T-helper 22 cell (primary cell): ENCODE data around the gene PTPRF.
"Not testable (repeated sequence)": the region's sequence is repeated elsewhere in the genome, so short reads cannot be mapped to it uniquely, and the experiment has no call there.

ENCODE experiments used
- DNase-seq: peaks from one replicate; pipeline ENCODE4 v3.0.0-alpha.2; 2020; ENCODE audit warnings: low read depth

The PTPRF gene

GRCh38 chr1:43530483-43531106 is at the start of gene PTPRF:
Gene PTPRF, plus strand, starts transcription at chr1:43530883. Its CDS starts 14,193 bp downstream, at chr1:43545076.
- DNase-seq = no peak

DNA sequence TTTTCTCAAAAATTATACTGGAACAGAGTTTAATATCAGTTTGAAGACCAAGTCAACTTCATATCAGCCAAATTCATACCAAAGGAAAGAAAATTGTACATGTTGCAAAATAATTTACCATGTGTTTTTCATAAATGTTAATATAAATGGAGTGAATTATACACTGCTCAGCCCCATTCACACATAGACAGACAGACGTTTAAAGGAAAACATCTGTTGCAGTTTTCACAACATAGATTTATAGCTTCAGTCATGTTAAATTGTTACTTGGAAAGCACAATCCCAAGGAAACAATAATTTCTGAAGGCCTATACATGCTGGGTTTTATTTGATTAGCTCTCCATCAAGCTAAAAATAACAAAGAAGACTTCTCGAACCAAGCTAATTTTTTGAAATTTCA is 49.2 kb upstream of the PTPRF start:
- DNase-seq = no peak

DNA sequence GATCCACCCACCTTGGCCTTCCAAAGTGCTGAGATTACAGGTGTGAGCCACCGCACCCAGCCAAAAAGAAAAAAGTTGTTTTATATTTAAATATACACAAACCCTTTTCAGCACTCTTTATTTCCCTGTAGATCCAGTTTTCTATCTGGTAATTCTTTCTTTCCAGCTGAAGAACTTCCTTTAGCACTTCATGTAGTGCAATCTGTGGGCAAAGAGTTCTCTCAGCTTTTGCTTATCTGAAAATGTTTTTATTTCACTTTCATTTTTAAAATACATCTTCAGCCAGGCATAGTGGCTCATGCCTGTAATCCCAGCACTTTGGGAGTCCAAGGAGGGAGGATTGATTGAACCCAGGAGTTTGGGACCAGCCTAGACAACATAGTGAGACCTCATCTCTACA is 48.5 kb upstream of the PTPRF start:
- no peak for DNase-seq

DNA sequence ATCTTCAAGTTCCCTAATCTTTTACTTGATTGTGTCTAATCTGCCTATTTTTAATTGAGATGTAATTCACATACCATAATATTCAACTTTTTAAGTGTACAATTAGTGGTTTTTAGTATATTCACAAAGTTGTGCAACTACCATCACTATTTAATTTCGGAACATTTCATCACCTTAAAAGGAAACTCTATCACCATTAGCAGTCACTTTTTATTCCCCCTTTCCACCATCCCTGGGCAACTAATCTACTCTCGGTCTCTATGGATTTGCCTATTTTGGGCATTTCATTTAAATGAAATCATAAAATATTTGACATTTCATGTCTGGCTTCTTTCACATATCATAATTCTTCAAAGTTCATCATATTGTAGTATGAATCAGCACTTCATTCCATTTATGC is 46.3 kb upstream of the PTPRF start:
- DNase-seq = no peak

GRCh38 chr1:43488165-43488564 is 42.5 kb upstream of the PTPRF start:
- DNase-seq = no peak

DNA sequence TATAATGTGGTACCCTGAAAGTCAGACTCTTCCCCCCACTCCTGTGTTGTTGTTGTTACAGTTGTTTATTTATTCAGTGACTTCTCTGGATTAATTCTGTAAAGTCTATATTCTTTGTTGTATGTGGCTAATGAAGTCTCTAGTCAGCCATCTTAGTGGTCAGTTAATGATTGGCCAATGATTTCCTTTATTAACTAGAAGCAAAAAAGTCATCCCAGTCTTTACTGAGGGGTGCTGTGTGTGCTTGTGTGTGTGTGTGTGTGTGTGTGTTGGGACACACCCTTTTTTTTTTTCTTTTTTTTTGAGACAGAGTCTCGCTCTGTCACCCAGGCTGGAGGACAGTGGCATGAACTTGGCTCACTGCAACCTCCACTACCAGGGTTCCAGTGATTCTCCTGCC is 39.6 kb upstream of the PTPRF start:
- DNase-seq = no peak

- DNase-seq = no peak
Observed at GRCh38 chr1:43492826-43493225, 37.9 kb upstream of the PTPRF start.

- DNase-seq = no peak
Observed at GRCh38 chr1:43493661-43494450, 36.8 kb upstream of the PTPRF start.

DNA sequence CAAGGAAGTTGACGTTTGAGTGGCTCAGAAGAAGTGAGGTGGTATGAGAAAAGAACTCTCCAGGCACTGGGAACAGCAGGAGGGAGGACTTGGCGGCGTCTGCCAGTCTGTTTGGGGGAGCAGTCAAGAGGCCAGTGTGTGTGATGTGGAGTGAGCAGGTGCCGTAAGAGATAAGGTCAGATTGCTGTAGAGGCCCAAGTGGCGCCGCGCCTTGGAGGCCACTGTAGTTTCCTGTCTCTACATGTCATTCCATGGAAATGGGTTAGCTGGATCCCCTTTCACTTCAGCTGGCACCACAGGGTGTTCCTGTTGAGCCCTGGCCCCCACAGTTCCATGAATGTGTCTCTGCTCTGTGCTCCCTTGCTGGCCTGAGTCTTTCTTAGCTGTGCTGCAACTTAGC is 35.5 kb upstream of the PTPRF start:
- no peak for DNase-seq

- DNase-seq = no peak
Observed at GRCh38 chr1:43499898-43500297, 30.8 kb upstream of the PTPRF start.

- DNase-seq = not testable (repeated sequence)
Observed at GRCh38 chr1:43501806-43502205, 28.9 kb upstream of the PTPRF start.

GRCh38 chr1:43503534-43503933 is 27.1 kb upstream of the PTPRF start:
- DNase-seq = no peak

DNA sequence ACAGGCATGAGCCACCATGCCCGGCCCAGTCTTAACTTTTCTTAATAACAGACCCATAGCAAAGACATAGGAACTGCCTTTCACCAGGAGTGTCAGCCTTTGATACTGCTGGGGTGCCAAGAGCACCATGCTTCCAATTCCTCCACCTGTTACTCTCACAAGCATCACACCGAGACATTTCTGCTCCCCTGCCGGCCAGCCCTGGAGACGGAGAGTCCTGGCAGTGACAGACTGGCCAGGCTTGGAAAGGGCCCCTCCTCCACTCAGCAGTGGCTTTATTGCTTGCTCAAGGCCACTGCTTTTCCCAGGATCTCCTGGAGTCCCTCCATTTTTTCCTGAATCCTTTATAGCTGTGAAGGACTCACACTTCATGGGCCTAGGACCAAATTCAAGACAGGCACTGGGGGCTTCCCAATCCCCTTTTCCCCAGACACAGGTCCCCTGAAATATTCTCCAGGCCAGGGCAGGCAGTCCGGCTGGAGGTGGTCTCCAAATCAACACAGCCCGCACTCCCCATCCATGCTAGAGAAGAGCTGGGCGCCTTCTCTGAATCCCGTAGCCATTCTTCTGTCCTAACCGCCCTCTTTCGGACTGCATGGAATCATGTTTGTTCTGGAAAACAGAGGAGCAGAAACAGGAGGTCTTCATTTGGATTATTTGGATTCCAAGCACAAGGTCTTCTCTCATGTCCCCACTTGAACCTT is 25.5 kb upstream of the PTPRF start:
- no peak for DNase-seq

- DNase-seq = no peak
Observed at GRCh38 chr1:43506233-43506632, 24.4 kb upstream of the PTPRF start.

DNA sequence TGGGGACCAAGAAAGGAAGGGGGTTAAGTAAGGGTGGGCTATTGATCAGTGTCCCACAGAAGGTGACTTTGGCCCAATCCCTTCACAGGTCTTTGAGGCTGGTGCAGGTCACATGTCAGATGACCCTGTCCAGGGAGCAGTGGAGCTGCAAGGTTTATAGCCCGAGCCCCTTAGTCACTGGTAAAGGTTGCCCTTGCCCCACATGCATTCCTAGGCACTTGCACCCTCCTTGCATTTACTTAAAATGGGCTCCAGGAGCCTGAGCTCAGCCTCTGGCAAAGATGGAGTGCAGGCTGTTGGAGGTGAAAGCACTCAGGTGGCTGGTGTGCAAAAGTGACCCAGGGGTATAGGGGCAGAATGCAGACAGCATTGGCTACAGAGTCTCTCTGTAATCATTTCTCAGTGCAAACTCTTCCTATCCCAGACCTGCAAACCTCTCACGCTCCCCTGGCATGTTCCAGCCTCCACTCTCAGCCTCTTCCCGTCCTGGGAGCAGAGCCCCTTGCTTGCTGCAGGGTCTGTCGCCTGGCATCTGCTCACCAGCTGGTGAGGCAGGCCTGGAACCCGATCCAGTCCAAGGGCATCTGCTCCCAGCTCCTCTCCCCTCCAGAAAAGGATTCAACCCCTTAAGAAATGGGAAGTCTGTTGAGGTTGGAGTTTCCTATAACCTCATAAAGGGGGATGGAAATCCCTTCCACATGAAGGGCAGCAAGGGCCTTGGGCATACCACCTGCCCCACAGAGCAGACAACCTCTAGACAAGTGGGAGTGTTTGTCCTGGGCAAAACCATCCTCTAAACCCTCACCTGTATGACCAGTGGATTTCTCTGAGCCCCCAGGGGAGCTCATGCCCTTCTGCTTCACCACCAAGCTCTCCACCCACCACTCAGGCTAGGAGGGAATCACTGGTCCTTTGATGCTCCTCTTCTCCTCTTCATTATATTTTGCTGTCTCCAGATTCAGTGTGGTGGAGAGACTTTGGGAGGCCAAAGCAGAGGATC is 23.1 kb upstream of the PTPRF start:
- no peak for DNase-seq

- no peak for DNase-seq
Observed at GRCh38 chr1:43509007-43509739, 21.5 kb upstream of the PTPRF start.

DNA sequence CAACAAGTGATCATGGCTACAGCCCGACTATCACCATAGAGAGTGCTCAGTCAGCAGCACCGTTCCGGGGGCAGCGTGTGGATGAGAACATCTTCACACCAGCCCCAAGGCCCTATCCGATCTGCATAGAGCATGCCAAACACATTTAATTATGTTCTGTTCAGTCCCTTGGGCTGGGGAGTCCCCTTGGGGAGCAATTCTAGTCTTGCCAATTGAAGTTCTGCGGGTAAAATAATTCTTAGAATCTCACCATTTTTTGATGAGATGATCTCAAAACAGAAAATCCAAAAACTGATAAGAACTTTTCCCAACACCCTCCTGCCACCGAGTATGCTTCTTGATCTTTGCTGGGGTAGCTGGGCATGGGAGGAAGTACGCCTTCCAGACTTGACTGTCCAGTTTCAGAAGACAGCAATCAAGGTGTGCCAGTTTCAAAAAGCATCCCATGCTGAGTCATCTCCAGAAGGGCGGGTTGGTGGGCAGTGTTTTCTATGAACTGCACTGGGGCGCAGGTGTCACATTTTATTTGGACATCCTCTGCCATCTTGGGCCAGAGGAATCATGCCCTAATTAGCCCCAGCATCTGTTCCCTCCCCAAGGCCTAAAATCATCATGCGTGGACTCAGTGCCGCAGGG is 20.8 kb upstream of the PTPRF start:
- DNase-seq = no peak

- DNase-seq = no peak
Observed at GRCh38 chr1:43510621-43511020, 20.1 kb upstream of the PTPRF start.

GRCh38 chr1:43511394-43511793 is 19.3 kb upstream of the PTPRF start:
- no peak for DNase-seq

DNA sequence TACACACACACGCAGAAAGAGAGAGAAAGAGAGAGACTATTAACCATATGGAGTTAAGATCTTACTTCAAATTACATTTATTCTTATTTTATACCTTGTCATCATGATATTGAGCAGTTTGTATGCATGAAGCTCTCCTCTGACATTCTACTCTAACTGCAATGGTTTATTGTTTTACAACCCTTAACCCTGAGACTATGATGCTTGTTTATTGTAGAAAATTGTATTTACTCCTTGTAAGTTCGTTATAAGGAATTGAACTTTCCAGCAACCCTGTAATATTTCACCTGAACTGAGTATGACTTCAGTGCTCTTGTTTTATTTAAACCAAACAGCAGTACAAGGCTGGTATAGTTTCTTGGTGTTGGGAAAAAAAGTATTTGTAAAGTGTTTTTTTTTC is 18.6 kb upstream of the PTPRF start:
- DNase-seq = no peak

DNA sequence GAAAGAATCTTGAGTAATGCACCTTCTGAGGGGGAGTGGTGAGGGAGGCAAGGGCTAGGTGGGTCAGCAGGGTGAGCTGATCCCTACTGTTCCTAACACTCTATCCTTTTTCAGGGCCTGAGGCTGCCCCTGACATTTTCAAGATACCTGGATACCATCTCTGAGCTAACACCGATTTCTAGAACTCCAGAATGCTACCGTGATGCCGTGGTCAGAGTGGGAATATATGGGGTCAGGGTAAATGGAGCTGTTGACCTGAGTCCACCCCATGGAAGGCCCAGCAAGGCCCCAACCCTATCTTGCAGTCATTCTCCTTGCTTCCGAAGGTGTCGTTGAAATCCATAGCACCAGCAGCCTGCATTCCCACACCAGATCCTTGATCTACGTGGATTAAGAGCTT is 18.0 kb upstream of the PTPRF start:
- DNase-seq = no peak
